CD4-positive, alpha-beta T cell (primary cell): ENCODE measurements around the gene UIMC1. TPM values are rescaled to one million over a fixed set of nuclear protein-coding genes. Genes with fewer than 3 reads are reported as not detected.

Experiments
- ATAC-seq: fragments of 200-7000 bp; cut with Tn5 transposase; one replicate; pipeline ENCODE4 v1.10.0; 2022; ENCODE audit warnings: mild to moderate bottlenecking; ENCODE audit not compliant: poor library complexity
- CTCF ChIA-PET: fragments of 350-600 bp; sonication (Branson Sonifier 250); formaldehyde crosslinking; loops from one replicate; lab custom pipeline; 2021; ENCODE audit warnings: antibody characterized with exemption, inconsistent platforms; lab: Charles Lee
- POLR2A ChIA-PET: fragments of 350-600 bp; sonication (Branson Sonifier 250); formaldehyde crosslinking; loops from one replicate; lab custom pipeline; 2021; ENCODE audit warnings: antibody characterized with exemption, inconsistent platforms; lab: Charles Lee
- DNase-seq, 14 experiments: peaks; one replicate each; pipeline ENCODE4 v3.0.0-alpha.2; 2013 to 2020; ENCODE audit warnings: mixed read lengths in 2 of 14
- H3K27ac ChIP-seq, 2 donors: one replicate each; pipeline versions ENCODE4 v1.5.1 to v1.7.0; 2013; ENCODE audit warnings: low read length in 2 of 2, low read depth in 1 of 2, mild to moderate bottlenecking in 1 of 2
- H3K27me3 ChIP-seq, 2 experiments: 1 replicate in 1 of 2; 2 replicates in 1 of 2; pipeline versions ENCODE4 v1.6.1 to v1.7.0; 2013; ENCODE audit warnings: low read length in 2 of 2, control low read depth in 1 of 2, mild to moderate bottlenecking in 1 of 2, moderate library complexity in 1 of 2; ENCODE audit not compliant: insufficient read depth in 2 of 2, control insufficient read depth in 1 of 2
- H3K36me3 ChIP-seq: one replicate; pipeline ENCODE4 v1.6.1; 2013; ENCODE audit warnings: low read length, control low read depth; ENCODE audit not compliant: insufficient read depth
- H3K4me1 ChIP-seq: one replicate; pipeline ENCODE4 v1.6.1; 2013; ENCODE audit warnings: low read length, control low read depth; ENCODE audit not compliant: insufficient read depth
- H3K4me3 ChIP-seq: one replicate; pipeline ENCODE4 v1.5.1; 2013; ENCODE audit warnings: mild to moderate bottlenecking, low read length, moderate library complexity
- H3K9me3 ChIP-seq, 2 experiments: 1 replicate in 1 of 2; 2 replicates in 1 of 2; pipeline versions ENCODE4 v1.6.1 to v1.7.0; 2013; ENCODE audit warnings: low read length in 2 of 2, mild to moderate bottlenecking in 2 of 2, control low read depth in 1 of 2, moderate library complexity in 1 of 2; ENCODE audit not compliant: control insufficient read depth in 1 of 2, insufficient read depth in 1 of 2
- H3K27ac Mint-ChIP-seq: one replicate; pipeline ENCODE4 v1.8.0; 2020; ENCODE audit warnings: mixed read lengths
- H3K27me3 Mint-ChIP-seq: one replicate; pipeline ENCODE4 v1.8.0; 2021; ENCODE audit warnings: mixed read lengths
- H3K36me3 Mint-ChIP-seq: one replicate; pipeline ENCODE4 v1.8.0; 2021; ENCODE audit warnings: low read depth, mixed read lengths
- H3K4me1 Mint-ChIP-seq: one replicate; pipeline ENCODE4 v1.8.0; 2021; ENCODE audit warnings: low read depth, mixed read lengths
- H3K4me3 Mint-ChIP-seq: one replicate; pipeline ENCODE4 v1.8.0; 2020; ENCODE audit warnings: mild to moderate bottlenecking, mixed read lengths
- H3K9me3 Mint-ChIP-seq: one replicate; pipeline ENCODE4 v1.8.0; 2020; ENCODE audit warnings: mixed read lengths
- intact Hi-C, 2 experiments: fragments of 100-400 bp; cut with DNase I in 1 of 2; cut with micrococcal nuclease in 1 of 2; formaldehyde crosslinking; loops; one replicate each; pipeline versions ENCODE4 v1.15.1 to v1.9.0; 2023 to 2025; cut with DNase I, micrococcal nuclease
- total RNA-seq, 174 experiments: library from RNA in 2 of 174; stranded (reverse) in 2 of 174; gene quantifications; one replicate each; pipeline ENCODE4 v1.2.3 and lab custom pipeline; 2021 to 2026
- TF ChIP-seq, protein P1 (sequence below): fragments of 200-600 bp; IDR thresholded peaks from one replicate; pipeline ENCODE4 v1.8.0; 2022; ENCODE audit warnings: antibody characterized with exemption, mild to moderate bottlenecking

Gene UIMC1
- total RNA-seq, 2 experiments from 2014 or later = 42.3 to 50.8 TPM

DNA sequence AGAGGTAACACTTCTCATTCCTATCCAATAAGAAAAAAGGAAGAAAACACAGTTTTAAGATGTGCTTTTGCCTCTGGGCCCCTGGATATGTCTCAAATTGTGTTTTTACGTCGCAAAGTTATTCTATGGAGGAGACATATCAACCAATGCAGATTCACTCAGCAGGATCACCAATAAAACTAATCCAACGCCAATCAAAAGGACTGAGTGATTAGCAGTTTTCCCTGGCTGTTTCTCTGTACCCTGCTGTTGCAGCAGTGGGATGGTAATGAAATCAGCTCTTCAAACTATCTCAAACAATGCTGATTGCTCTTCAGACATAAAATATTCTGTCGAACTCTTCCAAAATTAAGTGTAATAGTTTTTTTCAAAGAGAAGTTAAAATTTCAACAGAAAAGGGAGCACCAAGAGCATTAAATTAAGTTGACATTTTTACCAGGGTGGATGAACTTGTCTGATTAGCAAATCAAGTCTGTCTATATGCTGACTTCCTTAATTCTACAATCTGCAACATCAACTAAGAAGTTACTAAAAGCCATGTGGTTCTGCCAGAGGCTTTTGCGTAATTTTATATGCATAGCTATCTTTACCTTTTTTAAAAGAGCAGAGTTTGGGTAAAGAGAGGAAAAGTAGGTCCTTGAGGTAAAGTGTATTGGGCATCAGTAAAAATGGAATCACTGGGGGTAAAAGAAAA is 97.8 kb downstream of the UIMC1 start:
- H3K36me3 Mint-ChIP-seq = peaks cover 91% of the 10 kb centered on the region
- no peaks in the 10 kb centered on the region for H3K27me3 Mint-ChIP-seq
- ChIA-PET POLR2A (no interaction called here), CTCF (no interaction called here)
- no peak overlapping the region for H3K27ac Mint-ChIP-seq
- H3K4me1 ChIP-seq = no peaks in the 10 kb centered on the region
- DNase-seq (no peak), ATAC-seq (no peak)
- no peaks in the 10 kb centered on the region for H3K27me3 ChIP-seq
- TF ChIP-seq, protein P1, sequence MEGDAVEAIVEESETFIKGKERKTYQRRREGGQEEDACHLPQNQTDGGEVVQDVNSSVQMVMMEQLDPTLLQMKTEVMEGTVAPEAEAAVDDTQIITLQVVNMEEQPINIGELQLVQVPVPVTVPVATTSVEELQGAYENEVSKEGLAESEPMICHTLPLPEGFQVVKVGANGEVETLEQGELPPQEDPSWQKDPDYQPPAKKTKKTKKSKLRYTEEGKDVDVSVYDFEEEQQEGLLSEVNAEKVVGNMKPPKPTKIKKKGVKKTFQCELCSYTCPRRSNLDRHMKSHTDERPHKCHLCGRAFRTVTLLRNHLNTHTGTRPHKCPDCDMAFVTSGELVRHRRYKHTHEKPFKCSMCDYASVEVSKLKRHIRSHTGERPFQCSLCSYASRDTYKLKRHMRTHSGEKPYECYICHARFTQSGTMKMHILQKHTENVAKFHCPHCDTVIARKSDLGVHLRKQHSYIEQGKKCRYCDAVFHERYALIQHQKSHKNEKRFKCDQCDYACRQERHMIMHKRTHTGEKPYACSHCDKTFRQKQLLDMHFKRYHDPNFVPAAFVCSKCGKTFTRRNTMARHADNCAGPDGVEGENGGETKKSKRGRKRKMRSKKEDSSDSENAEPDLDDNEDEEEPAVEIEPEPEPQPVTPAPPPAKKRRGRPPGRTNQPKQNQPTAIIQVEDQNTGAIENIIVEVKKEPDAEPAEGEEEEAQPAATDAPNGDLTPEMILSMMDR = no peak
- H3K9me3 Mint-ChIP-seq = no peaks in the 10 kb centered on the region
- no peak overlapping the region for H3K4me3 ChIP-seq
- H3K27ac ChIP-seq = no peak overlapping the region
- H3K4me3 Mint-ChIP-seq = no peak overlapping the region
- intact Hi-C loops = no loop called here
- H3K4me1 Mint-ChIP-seq = no peaks in the 10 kb centered on the region
- H3K36me3 ChIP-seq = peaks cover 62% of the 10 kb centered on the region
- H3K9me3 ChIP-seq = no peaks in the 10 kb centered on the region

GRCh38 chr5:176906796-176907195 is 99.8 kb downstream of the UIMC1 start:
- Mint-ChIP-seq H3K27ac (no peak overlapping the region), H3K4me1 (no peaks in the 10 kb centered on the region), H3K9me3 (no peaks in the 10 kb centered on the region), H3K27me3 (no peaks in the 10 kb centered on the region), H3K4me3 (no peak overlapping the region), H3K36me3 (peaks cover 91% of the 10 kb centered on the region)
- peaks cover 69% of the 10 kb centered on the region for H3K36me3 ChIP-seq
- ATAC-seq = no peak
- ChIA-PET POLR2A (no interaction called here), CTCF (no interaction called here)
- intact Hi-C loops = no loop called here
- H3K4me1 ChIP-seq = no peaks in the 10 kb centered on the region
- DNase-seq = no peak
- H3K9me3 ChIP-seq = no peaks in the 10 kb centered on the region
- no peaks in the 10 kb centered on the region for H3K27me3 ChIP-seq
- TF ChIP-seq, protein P1 = no peak
- H3K27ac ChIP-seq = no peak overlapping the region
- no peak overlapping the region for H3K4me3 ChIP-seq

GRCh38 chr5:176906126-176906525 is 100.5 kb downstream of the UIMC1 start:
- ChIA-PET CTCF (no interaction called here), POLR2A (no interaction called here)
- H3K27me3 ChIP-seq = no peaks in the 10 kb centered on the region
- ATAC-seq (no peak), DNase-seq (no peak)
- no peak overlapping the region for H3K27ac ChIP-seq
- intact Hi-C loops = no loop called here
- H3K4me3 Mint-ChIP-seq = no peak overlapping the region
- no peaks in the 10 kb centered on the region for H3K4me1 Mint-ChIP-seq
- H3K27ac Mint-ChIP-seq = no peak overlapping the region
- H3K36me3 ChIP-seq = peaks cover 69% of the 10 kb centered on the region
- no peaks in the 10 kb centered on the region for H3K9me3 ChIP-seq
- no peaks in the 10 kb centered on the region for H3K4me1 ChIP-seq
- no peaks in the 10 kb centered on the region for H3K27me3 Mint-ChIP-seq
- peaks cover 85% of the 10 kb centered on the region for H3K36me3 Mint-ChIP-seq
- TF ChIP-seq, protein P1 = no peak
- no peaks in the 10 kb centered on the region for H3K9me3 Mint-ChIP-seq
- no peak overlapping the region for H3K4me3 ChIP-seq
